Osteocyte (in vitro differentiated cells): Measurements from ENCODE around the gene MED9. TPM values are rescaled to one million over a fixed set of nuclear protein-coding genes. Genes with fewer than 3 reads are reported as not detected.

Experiments
- DNase-seq: peaks from one replicate; pipeline ENCODE4 v3.0.0; 2021; ENCODE audit warnings: mixed read lengths; ENCODE audit not compliant: unreplicated experiment; ENCODE audit errors: extremely low spot score
- H3K27ac Mint-ChIP-seq: one replicate; pipeline ENCODE4 v1.8.0; 2021; ENCODE audit warnings: mild to moderate bottlenecking, mixed read lengths; ENCODE audit not compliant: unreplicated experiment
- H3K27me3 Mint-ChIP-seq: one replicate; pipeline ENCODE4 v1.8.0; 2021; ENCODE audit warnings: mixed read lengths; ENCODE audit not compliant: unreplicated experiment
- H3K36me3 Mint-ChIP-seq: one replicate; pipeline ENCODE4 v1.8.0; 2021; ENCODE audit warnings: mixed read lengths; ENCODE audit not compliant: unreplicated experiment
- H3K4me1 Mint-ChIP-seq: one replicate; pipeline ENCODE4 v1.8.0; 2021; ENCODE audit warnings: mixed read lengths; ENCODE audit not compliant: unreplicated experiment
- H3K4me3 Mint-ChIP-seq: one replicate; pipeline ENCODE4 v1.8.0; 2021; ENCODE audit warnings: mild to moderate bottlenecking, moderate library complexity, mixed read lengths; ENCODE audit not compliant: unreplicated experiment
- H3K9me3 Mint-ChIP-seq: one replicate; pipeline ENCODE4 v1.8.0; 2021; ENCODE audit warnings: mixed read lengths; ENCODE audit not compliant: unreplicated experiment
- total RNA-seq: library from RNA; stranded (reverse); gene quantifications from 2 replicates; pipeline ENCODE4 v1.2.1, GENCODE V29; 2021
- TF ChIP-seq, protein P1 (sequence below): fragments of 200-600 bp; sonication (generic); IDR thresholded peaks from 2 replicates; pipeline ENCODE4 v1.5.0; 2021; ENCODE audit warnings: antibody characterized with exemption, mild to moderate bottlenecking, moderate library complexity

The MED9 gene
- total RNA-seq, 1 donor from 2014 or later, result 13.2 TPM

DNA sequence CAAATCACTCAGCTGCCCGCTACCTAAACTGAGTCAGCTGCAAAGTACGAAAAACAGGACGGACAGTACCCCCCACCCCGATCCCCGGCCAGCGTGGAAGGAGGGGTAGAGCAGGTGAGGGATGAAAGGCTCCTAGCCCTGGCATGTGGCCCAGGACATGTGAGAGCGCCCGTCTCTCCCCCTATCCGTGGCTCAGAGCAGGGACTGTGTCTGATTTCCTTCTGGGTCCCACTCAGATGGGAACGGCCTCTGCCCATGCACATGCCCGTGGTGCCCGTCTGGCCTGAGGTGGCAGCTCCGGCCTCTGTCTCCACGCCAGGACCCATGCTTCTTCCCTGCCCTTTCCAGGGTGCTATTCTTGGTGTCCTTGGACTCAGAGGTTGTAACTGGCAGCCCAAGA is 49.6 kb downstream of the MED9 start:
- TF ChIP-seq, protein P1, sequence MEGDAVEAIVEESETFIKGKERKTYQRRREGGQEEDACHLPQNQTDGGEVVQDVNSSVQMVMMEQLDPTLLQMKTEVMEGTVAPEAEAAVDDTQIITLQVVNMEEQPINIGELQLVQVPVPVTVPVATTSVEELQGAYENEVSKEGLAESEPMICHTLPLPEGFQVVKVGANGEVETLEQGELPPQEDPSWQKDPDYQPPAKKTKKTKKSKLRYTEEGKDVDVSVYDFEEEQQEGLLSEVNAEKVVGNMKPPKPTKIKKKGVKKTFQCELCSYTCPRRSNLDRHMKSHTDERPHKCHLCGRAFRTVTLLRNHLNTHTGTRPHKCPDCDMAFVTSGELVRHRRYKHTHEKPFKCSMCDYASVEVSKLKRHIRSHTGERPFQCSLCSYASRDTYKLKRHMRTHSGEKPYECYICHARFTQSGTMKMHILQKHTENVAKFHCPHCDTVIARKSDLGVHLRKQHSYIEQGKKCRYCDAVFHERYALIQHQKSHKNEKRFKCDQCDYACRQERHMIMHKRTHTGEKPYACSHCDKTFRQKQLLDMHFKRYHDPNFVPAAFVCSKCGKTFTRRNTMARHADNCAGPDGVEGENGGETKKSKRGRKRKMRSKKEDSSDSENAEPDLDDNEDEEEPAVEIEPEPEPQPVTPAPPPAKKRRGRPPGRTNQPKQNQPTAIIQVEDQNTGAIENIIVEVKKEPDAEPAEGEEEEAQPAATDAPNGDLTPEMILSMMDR, result no peak
- Mint-ChIP-seq H3K9me3 (no peaks in the 10 kb centered on the region), H3K27me3 (no peaks in the 10 kb centered on the region), H3K4me1 (peaks cover 16% of the 10 kb centered on the region), H3K27ac (no peak overlapping the region), H3K36me3 (no peaks in the 10 kb centered on the region), H3K4me3 (no peak overlapping the region)
- DNase-seq, result no peak

- Mint-ChIP-seq H3K27ac (no peak overlapping the region), H3K36me3 (no peaks in the 10 kb centered on the region), H3K9me3 (no peaks in the 10 kb centered on the region), H3K27me3 (no peaks in the 10 kb centered on the region), H3K4me1 (peaks cover 16% of the 10 kb centered on the region), H3K4me3 (no peak overlapping the region)
- TF ChIP-seq, protein P1, result no peak
- no peak for DNase-seq
Observed at GRCh38 chr17:17527534-17527933, 50.7 kb downstream of the MED9 start.

DNA sequence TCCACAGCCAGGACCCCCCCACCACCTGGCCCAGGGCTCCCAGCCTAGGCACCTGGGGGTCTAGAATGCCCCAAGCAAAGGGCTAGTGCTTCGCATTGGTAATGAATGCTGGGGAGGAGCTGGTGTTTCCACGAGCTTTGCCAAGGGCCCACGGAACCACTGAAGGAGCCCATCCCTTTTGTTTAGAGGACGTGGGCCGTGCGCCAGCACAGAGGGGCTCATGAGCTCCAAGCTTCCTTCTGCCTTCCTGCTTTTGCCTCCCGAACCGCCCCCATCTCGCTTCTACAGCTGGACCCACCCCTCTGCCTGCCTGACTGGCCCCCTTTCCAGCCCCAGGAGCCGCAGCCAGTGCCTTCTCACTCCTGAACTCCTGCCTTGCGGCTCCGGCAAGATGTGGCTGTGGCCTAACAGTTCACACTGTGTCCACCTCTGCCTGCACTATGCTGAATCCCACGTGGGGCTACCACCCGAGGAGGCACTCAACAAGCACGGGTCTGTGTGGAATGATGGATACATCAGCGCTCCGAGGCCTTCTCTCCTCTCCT is 51.2 kb downstream of the MED9 start:
- H3K36me3 Mint-ChIP-seq, result no peaks in the 10 kb centered on the region
- no peaks in the 10 kb centered on the region for H3K27me3 Mint-ChIP-seq
- TF ChIP-seq, protein P1, result no peak
- no peak for DNase-seq
- no peak overlapping the region for H3K27ac Mint-ChIP-seq
- H3K4me1 Mint-ChIP-seq, result peaks cover 11% of the 10 kb centered on the region
- no peaks in the 10 kb centered on the region for H3K9me3 Mint-ChIP-seq
- no peak overlapping the region for H3K4me3 Mint-ChIP-seq

DNA sequence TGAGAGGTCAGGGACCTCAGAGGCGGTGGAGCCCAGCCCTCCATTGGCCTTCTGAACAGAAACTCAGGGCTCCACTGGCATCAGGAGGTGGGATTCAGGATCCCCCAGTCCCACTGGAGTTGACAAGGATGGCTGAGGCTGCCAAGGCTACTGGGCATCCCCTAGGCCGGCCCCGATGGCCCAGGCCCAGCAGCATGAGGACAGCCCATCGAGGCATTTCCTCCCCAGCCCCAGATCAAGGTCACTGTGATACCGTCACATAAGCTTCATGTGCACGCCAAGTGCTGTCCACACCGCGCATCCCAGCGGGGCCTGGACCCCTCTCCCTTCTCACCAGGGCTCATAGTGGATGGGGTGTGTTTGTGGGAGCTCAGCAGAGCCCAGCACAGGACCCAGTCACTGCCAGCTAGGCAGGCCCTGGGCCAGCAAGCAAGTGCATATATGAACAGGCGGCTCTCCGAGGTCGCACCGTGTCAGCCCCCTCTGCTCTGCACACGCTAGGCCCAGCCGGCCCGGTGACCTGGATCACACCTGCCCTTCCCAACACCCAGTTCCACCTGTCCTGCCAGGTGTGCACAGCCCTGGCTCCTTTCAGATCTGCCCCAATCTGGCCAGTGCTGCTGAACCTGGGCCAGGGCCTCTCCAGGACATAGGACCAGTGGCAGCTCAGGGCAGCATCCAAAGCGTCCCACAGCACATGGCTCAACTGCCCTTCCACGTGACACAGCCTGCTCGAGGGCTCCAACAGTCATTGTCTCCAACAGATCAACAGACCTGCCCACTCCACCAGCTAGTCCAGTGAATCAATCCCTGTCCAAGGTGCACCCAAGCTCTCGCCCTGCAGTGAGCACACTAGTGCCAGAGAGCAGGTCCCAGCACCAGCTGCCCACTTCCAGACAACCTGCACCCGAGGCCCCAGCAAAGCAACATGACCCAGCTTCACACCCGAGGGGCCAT is 52.2 kb downstream of the MED9 start:
- H3K27me3 Mint-ChIP-seq, result no peaks in the 10 kb centered on the region
- H3K4me3 Mint-ChIP-seq, result no peak overlapping the region
- TF ChIP-seq, protein P1, result no peak
- H3K4me1 Mint-ChIP-seq, result peaks cover 2% of the 10 kb centered on the region
- no peak for DNase-seq
- no peak overlapping the region for H3K27ac Mint-ChIP-seq
- no peaks in the 10 kb centered on the region for H3K9me3 Mint-ChIP-seq
- no peaks in the 10 kb centered on the region for H3K36me3 Mint-ChIP-seq

DNA sequence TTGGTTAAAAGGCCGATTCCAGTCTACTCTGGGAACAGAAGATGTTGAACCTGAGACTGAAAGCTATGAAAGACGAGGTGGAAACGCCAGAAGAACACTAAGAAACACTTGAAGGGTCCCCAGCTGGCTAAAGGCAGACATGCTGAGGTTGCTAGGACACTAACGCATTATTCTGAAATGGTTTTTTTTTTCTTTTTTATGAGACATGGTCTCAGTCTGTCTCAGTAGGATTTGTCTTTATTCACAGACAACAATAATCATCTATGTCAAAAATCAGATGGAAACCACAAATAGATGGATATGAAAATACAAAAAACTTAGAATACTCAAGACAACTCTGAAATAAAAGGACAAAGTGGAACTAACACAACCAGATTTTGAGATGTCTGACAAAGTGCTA is 54.4 kb downstream of the MED9 start:
- Mint-ChIP-seq H3K27me3 (no peaks in the 10 kb centered on the region), H3K27ac (no peak overlapping the region), H3K9me3 (no peaks in the 10 kb centered on the region), H3K36me3 (no peaks in the 10 kb centered on the region), H3K4me3 (no peak overlapping the region), H3K4me1 (no peaks in the 10 kb centered on the region)
- no peak for DNase-seq
- TF ChIP-seq, protein P1, result no peak
